Mucosa of descending colon (tissue), 3 donors: ENCODE results near the gene GRPEL1. TPM values are rescaled to one million over a fixed set of nuclear protein-coding genes. Genes with fewer than 3 reads are reported as not detected.

Experiments used
- ATAC-seq: fragments of 200-7000 bp; cut with Tn5 transposase; one replicate; pipeline ENCODE4 v1.9.1; 2020; ENCODE audit warnings: mild to moderate bottlenecking, moderate library complexity
- DNase-seq, 3 donors: peaks; one replicate each; pipeline ENCODE4 v3.0.0-alpha.2; 2020
- H3K36me3 ChIP-seq: fragments of 200-600 bp; one replicate; pipeline ENCODE4 v1.8.0; 2021; ENCODE audit warnings: low read depth, mild to moderate bottlenecking
- H3K4me1 ChIP-seq: fragments of 200-600 bp; one replicate; pipeline ENCODE4 v1.8.0; 2021; ENCODE audit warnings: low read depth, mild to moderate bottlenecking
- H3K4me3 ChIP-seq: fragments of 200-600 bp; one replicate; pipeline ENCODE4 v1.8.0; 2021; ENCODE audit warnings: mild to moderate bottlenecking
- H3K9me3 ChIP-seq: fragments of 200-600 bp; one replicate; pipeline ENCODE4 v1.8.0; 2021; ENCODE audit warnings: mild to moderate bottlenecking
- CTCF ChIP-seq: fragments of 200-600 bp; IDR thresholded peaks from one replicate; pipeline ENCODE4 v1.8.0; 2022; ENCODE audit warnings: antibody characterized with exemption, mild to moderate bottlenecking
- intact Hi-C, 2 donors: fragments of 100-400 bp; cut with DNase I in 1 of 2; cut with micrococcal nuclease in 1 of 2; formaldehyde crosslinking; loops; one replicate each; pipeline versions ENCODE4 v1.11.0 to v1.11.1; 2022; cut with DNase I, micrococcal nuclease
- total RNA-seq, 3 donors: library from RNA; stranded (reverse); fragmentation: NEBNext Ultra II Directional in 2 of 3; extraction: Animal tissue kit (Norgen Biotek cat#: 25700) in 2 of 3; gene quantifications; one replicate each; pipeline versions ENCODE4 v1.2.1 to v1.2.4, GENCODE V29; 2021 to 2023
- donor health status: DM: no; HTN: no; CAD: no; lungs with moderate emphysema.
- donor health status: DM: no; HTN: no; CAD: no.
- donor health status: DM: no; HTN: yes; CAD: no.

The GRPEL1 gene
- total RNA-seq, 3 donors from 2014 or later, result 27.5 to 31.5 (median 28.4) TPM

- no peak for TF ChIP-seq CTCF
- Histone ChIP-seq H3K9me3 (no peaks in the 10 kb centered on the region), H3K4me1 (no peaks in the 10 kb centered on the region), H3K36me3 (peaks cover 7% of the 10 kb centered on the region), H3K4me3 (no peak overlapping the region)
- no peak for ATAC-seq
- DNase-seq, result no peak
- intact Hi-C loops, result no loop called here
These were observed 47.0 kb downstream of the GRPEL1 start for GRCh38 chr4:7020856-7021255.

GRCh38 chr4:7020290-7020689 is 47.6 kb downstream of the GRPEL1 start:
- no peak for DNase-seq
- Histone ChIP-seq H3K36me3 (peaks cover 7% of the 10 kb centered on the region), H3K4me1 (no peaks in the 10 kb centered on the region), H3K9me3 (no peaks in the 10 kb centered on the region), H3K4me3 (no peak overlapping the region)
- intact Hi-C loops, result no loop called here
- TF ChIP-seq CTCF, result no peak
- ATAC-seq, result no peak

- Histone ChIP-seq H3K4me1 (no peaks in the 10 kb centered on the region), H3K4me3 (no peak overlapping the region), H3K36me3 (peaks cover 3% of the 10 kb centered on the region), H3K9me3 (no peaks in the 10 kb centered on the region)
- TF ChIP-seq CTCF, result no peak
- intact Hi-C loops, result no loop called here
- DNase-seq (no peak), ATAC-seq (no peak)
These were observed 48.5 kb downstream of the GRPEL1 start for GRCh38 chr4:7019367-7019766.

GRCh38 chr4:7018281-7018680 is 49.6 kb downstream of the GRPEL1 start:
- intact Hi-C loops, result no loop called here

GRCh38 chr4:7017446-7018048 is 50.3 kb downstream of the GRPEL1 start:
- no peak for DNase-seq
- ATAC-seq, result no peak
- no peaks in the 10 kb centered on the region for H3K9me3 ChIP-seq
- no peak for TF ChIP-seq CTCF
- peaks cover 3% of the 10 kb centered on the region for H3K36me3 ChIP-seq
- intact Hi-C loops, result no loop called here
- no peak overlapping the region for H3K4me3 ChIP-seq
- H3K4me1 ChIP-seq, result no peaks in the 10 kb centered on the region

More at GRCh38 chr4:7018281-7018680, 49.6 kb downstream of the GRPEL1 start:
- no peak overlapping the region for H3K4me3 ChIP-seq
- TF ChIP-seq CTCF, result no peak
- DNase-seq (no peak), ATAC-seq (no peak)
- no peaks in the 10 kb centered on the region for H3K9me3 ChIP-seq
- H3K36me3 ChIP-seq, result peaks cover 3% of the 10 kb centered on the region
- H3K4me1 ChIP-seq, result no peaks in the 10 kb centered on the region

- Histone ChIP-seq H3K36me3 (peaks cover 3% of the 10 kb centered on the region), H3K4me1 (no peaks in the 10 kb centered on the region), H3K9me3 (no peaks in the 10 kb centered on the region), H3K4me3 (no peak overlapping the region)
- no peak for TF ChIP-seq CTCF
- ATAC-seq (no peak), DNase-seq (no peak)
- intact Hi-C loops, result no loop called here
These were observed 51.4 kb downstream of the GRPEL1 start for GRCh38 chr4:7016512-7016911.
